NOMO-1 treated with dmso at 0.1 percent for 144 hours (cell line): ENCODE measurements around the gene RDH16.
"Not testable (repeated sequence)": the region's sequence is repeated elsewhere in the genome, so short reads cannot be mapped to it uniquely, and the experiment has no call there.

Source experiments
- DNase-seq: peaks from one replicate; lab custom pipeline; 2025; ENCODE audit not compliant: unreplicated experiment; lab: John Stamatoyannopoulos, UW

Gene RDH16

DNA sequence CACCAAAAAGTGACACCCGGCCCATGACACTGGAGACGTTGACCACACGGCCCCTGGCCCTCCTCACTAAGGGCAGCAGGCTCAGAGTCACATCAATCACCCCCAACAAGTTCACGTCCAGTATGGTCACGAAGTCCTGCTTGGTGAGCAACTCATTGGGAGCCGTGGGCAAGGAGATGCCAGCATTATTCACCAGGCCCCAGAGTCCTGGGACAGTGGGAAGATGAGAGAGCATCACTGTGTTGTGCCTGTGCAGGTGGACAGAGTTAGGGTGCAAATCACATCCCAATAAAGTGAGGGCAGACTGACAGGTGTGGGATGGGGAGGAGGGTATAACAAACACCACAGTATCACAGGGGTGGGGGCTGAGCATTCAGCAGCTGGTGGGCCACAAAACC lies 2.5 kb downstream of the RDH16 start:
- DNase-seq = no peak

DNA sequence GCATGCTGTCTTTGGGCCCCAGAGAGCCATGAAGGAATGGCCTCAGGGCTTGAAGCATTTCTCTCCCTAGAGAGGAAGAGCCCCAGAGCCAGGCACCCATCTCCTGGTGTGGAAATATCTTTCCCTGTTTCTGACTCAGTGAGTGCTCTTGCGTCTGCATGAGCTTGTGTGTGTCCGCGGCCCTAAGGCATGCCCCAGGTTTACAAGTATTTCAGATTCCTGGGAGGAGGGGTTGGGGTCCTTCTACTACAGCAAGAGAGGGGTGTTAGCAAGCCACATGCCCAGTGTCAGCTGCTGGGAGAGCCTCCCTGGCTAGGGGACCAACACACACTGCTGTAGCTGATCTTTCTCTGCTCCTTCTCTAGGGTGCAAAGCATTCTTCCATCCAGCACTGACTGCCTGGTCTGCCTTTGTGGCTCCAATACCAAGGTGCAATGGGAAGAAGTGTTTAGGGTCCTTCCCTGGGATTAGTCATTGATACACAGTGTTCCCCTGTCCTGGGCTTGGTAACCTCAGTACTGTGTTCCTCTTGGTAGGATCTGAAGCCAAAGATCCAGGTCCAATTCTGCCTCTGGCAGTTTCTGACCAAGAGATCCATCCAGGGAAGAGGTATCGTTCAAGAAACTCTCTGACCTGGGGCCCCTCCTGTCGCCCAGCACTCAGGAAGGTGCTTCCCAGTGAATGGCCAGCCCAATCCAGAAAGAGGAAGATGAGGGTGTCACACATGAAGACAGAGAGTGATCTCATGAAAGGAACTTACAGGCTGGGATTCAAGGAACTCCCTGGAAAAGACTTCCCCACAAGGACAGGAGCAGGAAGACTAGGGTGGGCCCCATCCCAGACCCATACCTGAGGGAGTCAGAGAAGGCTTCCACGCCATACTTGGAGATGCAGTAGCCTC lies 3.1 kb downstream of the RDH16 start:
- DNase-seq = no peak

DNA sequence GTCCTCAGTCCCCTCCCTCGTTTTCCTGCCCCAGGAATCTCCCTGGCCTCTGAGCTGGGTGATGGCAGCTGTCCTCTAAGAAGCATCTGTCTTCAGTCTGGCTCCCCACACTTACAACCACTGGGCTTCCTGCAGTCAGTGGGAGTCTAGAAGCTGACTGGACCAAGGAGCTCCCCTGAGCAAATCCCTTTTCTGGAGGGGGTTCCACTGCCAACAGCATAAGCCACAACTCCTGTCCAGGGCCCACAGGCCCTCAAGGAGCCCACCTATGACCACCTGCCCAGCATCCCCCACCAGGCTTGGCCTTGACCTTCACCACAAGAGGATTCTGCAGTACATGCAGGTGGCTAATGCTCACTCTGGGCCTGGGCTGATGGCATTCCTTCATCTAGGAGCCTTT lies 4.1 kb downstream of the RDH16 start:
- DNase-seq = no peak

DNA sequence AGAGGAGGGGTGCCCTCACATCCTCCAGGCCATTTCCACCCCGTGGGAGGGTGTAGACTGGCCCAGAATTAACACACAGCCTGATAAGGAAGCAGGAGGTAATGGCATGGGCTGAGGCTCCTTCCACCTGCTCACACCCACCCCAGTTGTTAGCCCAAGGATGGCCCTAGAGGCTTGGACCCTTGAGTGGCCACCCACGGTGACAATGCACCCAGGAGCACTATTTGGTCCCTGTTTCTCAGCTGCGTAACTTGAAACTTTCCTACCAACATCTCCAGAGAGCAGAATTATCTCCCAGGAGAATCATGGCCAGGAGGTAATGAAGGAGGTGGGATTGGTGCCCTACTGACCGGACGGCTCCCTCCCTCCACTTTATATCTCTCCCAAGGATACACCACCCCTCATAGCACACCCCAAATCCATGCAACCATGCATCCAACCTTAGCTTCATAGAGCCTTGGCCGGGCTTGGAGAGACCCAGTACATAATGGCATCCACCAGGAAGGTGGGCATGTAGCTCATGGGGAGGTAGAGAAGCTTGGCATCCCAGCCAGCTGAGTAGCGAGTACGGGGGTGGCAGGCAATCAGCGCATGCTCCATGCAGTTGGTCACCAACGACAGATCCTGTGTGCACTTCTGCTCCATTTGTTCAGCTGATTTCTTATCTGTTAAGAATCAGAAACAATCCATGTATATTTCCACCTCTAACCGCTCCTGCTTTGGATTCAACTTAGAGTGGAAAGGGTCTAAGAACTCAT lies 5.6 kb downstream of the RDH16 start:
- DNase-seq = no peak

DNA sequence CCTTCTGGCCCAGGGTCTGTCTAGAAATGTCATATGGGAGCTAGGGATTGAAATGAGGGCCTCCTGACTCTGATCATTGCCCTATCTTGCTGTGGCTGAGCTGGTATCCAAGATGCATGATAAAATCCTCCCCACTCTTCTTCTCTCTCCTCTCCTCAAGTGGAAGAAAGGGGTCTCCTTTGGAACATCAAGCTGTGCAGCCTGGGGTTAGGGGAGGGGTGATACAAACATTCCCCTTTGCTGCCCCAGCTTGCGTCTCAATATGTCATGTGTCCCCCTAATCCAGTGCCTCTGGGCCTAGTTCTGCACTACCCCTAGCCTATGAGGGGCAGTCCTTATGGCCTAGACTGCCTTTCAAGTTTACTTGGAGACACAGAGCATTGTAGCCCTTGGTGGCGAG lies 8.5 kb downstream of the RDH16 start:
- no peak for DNase-seq

DNA sequence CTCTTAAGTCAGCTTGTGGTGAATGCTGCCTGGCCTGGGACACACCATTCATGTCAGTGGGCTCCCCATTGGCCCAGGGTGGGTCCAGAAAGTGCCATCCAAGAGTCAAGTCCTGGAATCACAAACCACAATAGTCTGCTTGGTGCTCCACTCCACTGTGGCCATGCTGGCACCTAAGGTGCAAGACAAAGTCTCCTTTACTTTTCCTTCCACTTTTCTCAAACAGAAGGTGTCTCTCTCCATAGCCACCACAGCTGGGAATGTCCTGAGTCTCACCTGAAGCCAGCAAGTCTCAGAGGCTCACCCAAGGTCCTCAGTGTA lies 9.0 kb downstream of the RDH16 start:
- no peak for DNase-seq

DNA sequence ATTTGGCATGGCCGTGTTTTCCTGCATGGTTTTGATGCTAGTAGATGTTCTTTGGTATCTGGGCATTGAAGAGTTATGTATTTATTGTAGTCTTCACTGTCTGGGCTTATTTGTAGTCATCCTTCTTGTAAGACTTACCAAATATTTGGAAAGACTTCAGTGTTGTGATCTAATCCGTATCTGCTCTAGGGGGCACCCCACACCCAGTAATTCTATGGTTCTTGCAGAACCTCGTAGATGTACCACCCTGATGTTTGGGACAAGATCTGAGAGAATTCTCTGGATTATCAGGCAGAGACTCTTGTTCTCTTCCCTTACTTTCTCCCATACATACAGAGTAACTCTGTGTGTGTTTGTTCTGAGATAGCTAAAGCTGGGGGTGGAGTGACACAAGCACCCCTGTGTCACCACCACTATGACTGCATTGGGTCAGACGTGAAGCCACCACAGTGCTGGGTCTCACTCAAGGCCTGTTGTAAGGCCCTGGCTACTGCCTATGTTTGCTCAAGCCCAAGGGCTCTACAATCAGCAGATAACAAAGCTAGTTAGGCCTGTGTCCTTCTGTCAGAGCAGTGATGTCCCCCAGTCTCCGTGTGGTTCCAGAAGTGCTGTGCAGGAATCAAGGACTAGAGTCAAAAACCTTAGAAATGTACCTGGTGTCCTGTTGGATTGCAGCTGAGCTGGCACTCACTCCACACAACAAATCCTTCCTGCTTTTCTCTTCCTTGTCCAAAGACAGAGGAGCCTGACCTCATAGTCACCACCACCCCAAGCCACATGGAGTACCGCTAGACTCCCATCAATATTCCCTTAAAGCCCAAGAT lies 9.6 kb downstream of the RDH16 start:
- DNase-seq = no peak

DNA sequence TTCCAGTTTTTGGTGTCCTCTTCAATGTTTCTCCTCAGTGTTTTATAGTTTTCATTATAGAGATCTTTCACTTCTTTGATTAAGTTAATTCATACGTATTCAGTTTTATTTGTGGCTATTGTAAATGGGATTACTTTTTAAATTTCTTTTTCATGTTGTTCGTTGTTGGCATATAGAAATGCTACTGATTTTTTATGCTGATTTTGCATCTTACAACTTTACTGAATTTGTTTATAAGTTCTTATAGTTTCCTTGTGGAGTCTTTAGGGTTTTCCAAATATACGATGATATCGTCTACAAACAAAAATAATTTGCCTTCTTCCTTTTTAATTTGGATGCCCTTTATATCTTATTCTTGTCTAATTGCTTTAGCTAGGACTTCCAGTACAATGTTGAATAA lies 13.5 kb downstream of the RDH16 start:
- no peak for DNase-seq

DNA sequence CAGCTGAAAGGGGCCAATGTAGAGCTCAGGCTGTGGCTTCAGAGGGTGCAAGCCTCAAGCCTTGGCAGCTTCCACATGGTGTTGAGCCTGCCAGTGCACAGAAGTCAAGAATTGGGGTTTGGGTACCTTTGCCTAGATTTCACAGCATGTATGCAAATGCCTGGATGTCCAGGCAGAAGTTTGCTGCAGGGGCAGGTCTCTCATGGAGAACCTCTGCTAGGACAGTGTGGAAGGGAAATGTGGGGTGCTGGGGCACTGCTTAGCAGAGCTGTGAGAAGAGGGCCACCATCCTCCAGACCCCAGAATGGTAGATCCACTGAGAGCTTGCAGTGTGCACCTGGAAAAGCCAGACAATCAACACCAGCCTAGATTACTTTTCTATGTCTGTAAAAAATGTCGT lies 14.0 kb downstream of the RDH16 start:
- not testable (repeated sequence) for DNase-seq

DNA sequence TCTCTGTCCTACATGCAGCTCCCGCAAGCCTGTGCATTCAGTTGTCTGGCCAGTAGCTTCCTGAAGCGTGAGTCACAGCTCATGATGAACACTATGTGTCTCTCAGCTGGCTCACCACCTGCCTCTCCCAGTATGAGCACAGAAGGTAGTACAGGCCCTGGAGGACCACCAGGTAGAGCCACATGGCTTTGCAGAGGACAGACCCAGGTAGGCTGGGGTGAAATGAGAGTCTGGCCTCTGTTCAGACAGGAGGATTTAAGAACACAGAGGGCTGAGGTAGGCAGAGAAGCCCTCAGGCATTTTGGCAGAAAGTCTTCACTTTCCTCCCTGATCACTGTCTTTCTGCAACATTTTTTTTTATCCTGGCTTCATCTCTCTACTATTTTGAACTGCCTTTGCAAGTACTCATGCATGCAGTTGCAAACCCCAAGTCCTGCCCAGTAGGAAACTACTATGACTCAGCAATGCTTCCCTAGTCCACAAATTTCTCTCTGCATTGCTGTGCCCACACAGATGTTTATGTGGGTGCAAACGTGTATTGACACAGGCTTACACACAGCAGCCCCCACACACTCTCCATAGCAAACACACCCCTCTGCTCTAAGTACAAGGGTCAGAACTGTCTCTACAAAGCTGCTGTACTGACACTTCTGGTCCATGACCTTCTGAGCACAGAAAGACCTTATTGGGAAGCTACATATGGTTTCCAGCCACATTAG lies 15.9 kb downstream of the RDH16 start:
- DNase-seq = no peak

DNA sequence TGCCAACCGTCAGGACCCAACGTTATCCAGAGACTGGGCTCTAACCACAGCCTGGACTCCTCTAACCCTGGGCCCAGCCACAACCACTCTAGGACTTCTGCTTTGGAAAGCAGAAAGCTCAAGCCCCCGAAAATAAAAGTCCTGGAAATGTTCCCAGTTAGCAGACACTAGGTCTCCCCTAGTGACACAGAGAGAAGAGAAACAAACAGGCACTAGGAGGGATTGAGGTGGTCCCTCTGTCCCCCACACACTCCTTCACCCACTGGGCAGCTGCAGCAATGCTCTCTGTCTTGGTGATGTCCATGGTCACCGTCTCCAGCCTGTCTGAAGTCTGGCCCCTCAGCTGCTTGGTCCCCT lies 16.5 kb downstream of the RDH16 start:
- not testable (repeated sequence) for DNase-seq

DNA sequence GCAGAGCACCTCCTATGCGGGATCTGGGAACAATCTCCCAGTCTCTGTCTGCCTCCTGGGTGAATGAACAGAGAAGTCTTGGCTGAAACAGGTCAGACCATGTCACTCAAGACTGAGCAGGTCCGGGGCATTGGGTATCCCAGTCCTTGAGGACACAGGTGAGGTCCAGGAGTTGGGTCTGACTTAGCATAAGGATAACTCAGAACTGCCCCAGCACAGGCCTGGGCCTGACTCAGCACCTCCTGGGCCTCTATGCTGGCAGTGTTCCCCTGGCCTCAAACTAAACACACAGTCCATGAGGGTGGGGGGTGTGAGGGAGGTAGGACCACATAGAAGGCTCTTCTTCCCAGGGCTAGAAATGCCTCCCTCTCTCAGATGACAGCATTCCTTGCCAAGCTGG lies 21.7 kb downstream of the RDH16 start:
- no peak for DNase-seq

DNA sequence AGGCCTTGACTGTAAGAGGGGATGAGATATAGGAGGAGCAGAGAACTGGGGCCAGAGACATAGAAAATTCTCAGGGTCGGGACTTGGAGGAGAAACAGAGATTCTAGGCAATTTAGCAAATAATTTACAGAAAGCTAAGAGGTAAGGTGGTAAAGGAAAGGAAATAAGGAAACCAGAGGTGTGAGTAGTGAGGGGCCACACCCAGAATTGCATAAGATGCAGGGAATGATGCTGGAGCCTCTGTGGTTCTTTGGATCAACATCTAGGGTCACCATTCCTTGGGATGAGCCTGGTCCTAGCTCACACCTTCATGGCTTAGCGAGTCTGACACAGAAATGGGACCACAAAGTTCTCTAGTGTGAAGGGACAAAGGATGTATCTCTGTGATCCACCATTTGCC lies 22.3 kb downstream of the RDH16 start:
- DNase-seq = no peak

DNA sequence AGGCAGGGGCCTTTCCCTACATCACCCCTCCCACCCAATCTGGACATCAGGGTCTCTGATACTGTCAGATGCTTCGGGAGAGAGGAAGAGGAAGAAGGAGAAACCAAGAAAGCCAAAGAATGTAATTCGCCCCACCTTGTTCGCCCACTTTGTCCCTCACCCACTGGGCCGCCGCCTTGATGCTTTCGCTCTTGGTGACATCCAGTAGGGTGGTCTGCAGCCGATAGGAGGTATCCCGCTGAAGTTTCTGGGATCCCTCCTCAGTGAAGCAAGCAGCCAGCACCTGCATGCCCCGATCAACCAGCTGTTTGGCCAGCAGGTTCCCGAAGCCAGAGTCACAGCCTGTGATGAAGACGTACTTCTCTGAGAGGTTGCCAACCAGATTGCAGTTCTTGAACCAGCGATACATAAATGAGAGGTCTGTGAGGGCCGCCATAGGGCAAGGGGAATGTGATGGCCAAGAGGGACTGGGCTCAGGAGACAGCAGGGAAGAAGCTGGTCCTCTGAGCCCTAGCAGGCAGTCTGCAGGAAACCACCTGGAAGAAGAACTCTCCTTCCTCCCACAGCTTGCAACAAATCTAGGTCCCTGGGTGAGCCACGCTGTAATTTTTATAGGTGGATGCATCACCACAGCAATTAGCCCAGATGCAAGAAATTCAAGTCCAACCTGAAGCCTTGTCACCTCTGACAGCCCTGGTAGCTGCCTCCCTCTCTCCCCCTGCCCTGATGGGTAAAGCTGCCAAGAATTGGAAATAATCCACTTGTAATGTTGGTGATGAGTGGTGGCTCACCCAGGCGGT lies 23.4 kb downstream of the RDH16 start, which contains the start of gene SDR9C7:
TSS of gene SDR9C7 (minus strand) at position 583 of the 800 bp plus-strand sequence. CDS start at position 436, 147 bp downstream.
- DNase-seq = no peak

DNA sequence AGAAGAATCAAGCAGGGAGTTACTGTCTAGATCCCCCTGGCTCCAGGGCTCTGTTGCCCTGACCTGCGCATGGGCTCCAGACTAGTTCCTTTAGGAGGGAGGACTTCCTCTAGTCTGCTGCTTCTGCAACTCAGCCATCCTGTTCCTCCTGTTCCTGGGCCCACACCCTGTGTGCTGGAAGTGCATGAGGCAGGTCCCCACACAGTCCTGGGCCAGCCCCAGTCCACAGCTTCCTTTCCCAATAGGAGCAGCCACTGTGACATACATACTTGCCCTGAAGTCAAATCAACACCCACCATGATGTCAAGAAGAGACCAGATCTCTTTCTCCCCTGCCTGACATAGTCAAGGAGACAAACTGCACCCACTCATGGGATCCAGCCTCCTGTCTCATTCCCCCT lies 24.5 kb downstream of the RDH16 start:
- no peak for DNase-seq

DNA sequence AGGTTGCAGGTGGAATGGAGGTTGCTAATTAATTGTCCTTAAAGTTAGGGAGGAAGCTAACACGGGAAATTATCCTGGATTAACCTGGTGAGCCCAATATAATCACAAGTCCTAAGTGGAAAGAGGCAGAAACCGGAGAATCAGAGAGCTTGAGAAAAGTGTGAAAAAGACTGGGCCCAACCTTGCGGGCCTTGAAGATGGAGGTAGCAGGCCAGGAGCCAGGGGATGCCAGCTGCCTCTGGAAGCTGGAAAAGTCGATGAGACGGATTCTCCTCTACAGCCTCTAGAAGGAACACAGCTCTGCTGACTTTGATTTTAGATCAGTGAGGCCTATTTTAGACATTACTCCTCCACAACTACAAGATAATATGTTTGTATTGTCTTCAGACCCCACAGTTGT lies 25.3 kb downstream of the RDH16 start:
- DNase-seq = no peak

DNA sequence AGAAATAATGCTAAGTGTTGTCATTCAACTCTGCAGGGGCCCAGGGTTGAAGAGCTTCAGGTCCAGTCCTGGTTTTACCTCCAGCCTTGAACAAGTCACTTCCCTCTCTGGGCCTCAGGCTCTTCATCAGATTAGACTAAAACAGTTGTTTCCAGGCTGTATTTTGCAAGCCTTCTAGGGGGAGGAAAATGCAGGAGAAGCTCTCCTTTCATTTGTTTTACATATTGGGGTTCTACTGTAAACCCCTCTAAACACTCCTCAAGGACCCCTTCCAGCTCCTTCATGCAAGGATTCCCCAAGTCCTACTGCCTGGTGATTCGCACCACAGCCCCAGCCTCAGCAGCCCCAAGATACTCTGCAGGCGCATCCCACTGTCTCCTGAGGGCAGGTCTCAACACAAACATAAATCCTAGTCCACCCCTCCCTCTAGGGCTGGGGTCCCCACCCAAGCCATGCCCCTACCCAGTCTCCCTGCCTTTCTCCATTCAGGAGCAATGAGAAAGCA lies 25.9 kb downstream of the RDH16 start:
- peak; percentile 58 for DNase-seq

DNA sequence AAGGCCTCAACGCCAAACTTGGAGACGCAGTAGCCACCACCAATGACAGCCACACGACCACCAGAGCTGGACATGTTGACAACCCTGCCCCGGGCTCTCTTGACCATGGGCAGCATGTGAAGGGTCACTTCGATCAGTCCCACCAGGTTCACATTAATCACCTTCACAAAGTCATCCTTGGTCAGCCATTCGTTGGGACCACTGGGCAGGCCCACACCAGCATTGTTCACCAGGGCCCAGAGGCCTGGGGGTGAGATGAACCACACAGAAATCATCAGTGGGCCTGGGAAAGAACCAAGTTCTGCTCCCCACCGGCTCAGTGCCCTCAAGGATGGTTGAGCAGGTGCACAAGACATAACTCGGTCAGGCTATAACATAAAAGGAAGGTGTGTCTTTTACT lies 27.2 kb downstream of the RDH16 start:
- no peak for DNase-seq

DNA sequence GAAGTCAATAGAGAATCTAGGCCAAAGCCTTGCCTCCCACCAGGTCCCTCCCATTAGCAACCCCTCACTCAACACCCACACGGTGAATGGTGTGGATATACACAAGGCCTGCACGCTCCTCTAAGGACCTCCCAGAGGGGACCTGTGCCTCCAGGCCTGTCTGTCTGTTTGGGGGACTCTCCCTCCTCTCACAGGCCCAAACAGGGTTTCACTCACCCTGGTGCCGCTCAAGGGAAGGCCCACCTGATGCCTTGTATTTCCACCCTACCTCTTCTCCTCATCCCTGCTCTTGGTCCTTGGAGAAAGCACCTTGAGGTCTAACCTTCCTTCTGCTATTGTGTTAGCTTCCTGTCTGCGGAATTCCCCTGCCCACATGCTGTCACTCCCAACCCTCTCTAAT lies 27.6 kb downstream of the RDH16 start:
- DNase-seq = no peak

DNA sequence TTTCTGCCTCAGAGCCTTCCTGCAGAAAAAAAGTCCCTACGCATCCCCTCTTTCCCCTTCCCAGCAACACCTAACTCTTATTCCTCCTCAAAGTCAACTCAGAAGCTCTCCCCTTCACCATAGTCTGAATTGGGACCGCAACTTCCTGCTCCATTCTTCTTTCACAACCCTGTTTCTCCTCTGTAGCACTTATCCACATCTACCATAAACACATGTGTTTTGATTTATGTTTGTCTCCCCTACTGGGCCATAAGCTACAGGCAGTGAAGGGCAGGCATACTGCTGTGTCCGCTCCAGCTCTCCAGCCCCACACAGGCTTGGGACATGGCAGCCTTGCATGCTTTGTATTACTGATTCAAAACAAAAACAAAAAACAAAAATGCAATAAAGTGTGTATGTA lies 29.1 kb downstream of the RDH16 start:
- peak; percentile 56 for DNase-seq
